ELF-1 (cell line): Measurements from ENCODE around the gene SFXN1.
"Not testable (repeated sequence)": the region's sequence is repeated elsewhere in the genome, so short reads cannot be mapped to it uniquely, and the experiment has no call there.

Source experiments
- DNase-seq: peaks from one replicate; pipeline ENCODE4 v3.0.0-alpha.2; 2016; ENCODE audit warnings: low read depth, low spot score

Gene SFXN1

DNA sequence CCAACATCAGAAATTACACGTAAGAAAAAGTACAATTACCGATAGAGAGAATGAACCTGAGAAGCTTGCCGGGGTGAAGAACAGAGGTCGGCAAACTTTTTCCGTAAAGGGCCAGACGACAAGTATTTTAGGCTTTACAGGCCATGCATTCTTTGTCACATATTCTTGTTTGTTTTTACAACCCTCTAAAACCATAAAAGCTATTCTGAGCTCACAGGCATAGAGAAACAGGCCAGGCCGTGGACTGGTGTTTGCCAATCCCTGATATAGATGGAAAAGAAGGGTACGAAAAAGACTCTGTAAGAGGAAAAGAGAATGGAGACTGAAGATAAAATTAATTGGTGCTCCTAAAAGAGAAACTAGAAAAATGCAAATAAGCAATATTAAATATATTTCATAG is 15.4 kb downstream of the SFXN1 start:
- DNase-seq = no peak

DNA sequence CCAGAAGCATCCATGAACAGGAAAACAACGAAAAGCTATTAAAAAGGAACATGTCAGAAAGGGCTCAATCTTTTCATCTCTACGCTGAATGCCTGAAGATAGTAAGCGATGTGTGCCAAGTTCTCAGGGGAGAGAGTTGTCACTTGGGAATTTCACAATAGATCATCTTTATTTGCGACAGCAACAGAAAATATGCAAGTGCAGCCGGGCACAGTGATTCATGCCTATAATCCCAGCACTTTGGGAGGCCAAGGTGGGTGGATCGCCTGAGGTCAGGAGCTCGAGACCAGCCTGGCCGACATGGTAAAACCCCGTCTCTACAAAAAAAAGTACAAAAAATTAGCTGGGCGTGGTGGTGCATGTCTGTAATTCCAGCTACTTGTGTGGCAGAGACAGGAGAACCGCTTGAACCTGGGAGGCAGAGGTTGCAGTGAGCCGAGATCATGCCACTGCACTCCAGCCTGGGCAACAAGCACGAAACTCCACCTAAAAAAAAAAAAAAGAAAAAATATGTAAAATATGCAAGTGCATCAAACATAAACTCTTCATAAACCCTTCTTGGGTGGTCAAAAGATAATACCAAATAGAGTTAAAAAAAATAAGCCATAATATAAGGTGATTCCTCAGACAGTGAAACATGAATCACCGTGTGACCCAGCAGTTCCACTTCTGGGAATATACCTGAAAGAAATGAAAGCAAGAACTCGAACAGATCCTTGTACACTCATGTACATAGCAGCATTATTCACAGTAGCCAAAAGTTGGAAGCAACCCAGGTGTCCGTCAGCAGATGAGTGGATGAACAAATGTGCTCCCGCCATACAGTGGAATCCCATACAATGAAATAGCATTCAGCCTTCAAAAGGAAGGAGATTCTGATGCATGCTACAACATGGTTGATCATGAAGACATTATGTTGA is 16.2 kb downstream of the SFXN1 start:
- no peak for DNase-seq

DNA sequence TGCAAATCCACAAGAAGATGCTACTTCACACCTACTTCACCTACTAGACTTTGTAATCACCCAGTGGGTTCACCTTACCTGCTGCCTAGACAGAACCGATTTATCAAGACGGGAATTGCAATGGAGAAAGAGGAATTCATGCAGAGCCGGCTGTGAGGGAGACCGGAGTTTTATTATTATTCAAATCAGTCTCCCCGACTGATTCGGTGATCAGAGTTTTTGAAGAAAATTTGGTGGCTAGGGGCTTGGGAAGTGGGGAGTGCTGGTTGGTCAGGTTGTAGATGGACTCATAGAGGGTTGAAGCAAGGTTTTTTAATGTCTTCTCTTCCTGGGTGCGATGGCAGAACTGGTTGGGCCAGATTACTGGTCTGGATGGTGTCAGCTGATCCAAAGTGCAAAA is 23.4 kb downstream of the SFXN1 start:
- DNase-seq = peak; percentile 42

DNA sequence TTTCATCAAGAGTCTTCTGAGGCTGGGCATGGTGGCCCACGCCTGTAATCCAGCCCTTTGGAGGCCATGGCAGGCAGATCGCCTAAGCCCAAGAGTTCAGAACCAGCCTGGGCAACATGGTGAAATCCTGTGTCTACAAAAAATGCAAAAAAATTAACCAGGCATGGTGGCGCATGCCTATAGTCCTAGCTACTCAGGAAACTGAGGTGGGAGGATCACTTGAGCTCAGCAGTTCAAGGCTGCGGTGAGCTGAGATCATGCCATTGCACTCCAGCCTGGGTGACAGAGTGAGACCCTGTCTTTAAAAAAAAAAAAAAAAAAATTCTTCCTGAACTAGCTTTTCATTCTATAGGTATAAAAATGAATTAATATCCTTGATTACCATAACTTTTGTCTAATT is 29.3 kb downstream of the SFXN1 start:
- DNase-seq = not testable (repeated sequence)

DNA sequence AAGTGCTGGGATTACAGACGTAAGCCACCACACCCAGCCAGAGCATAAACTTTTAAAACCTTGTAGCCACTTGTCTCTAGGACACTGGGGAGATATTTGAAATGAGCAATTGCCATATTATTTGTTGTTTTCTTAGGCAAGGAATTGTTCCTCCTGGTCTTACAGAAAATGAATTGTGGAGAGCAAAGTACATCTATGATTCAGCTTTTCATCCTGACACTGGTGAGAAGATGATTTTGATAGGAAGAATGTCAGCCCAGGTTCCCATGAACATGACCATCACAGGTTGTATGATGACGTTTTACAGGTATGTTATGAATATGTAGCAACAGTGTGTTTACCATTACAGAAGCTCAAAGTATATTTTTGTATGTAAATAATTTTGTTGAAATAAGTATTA is 30.5 kb downstream of the SFXN1 start:
- DNase-seq = no peak

DNA sequence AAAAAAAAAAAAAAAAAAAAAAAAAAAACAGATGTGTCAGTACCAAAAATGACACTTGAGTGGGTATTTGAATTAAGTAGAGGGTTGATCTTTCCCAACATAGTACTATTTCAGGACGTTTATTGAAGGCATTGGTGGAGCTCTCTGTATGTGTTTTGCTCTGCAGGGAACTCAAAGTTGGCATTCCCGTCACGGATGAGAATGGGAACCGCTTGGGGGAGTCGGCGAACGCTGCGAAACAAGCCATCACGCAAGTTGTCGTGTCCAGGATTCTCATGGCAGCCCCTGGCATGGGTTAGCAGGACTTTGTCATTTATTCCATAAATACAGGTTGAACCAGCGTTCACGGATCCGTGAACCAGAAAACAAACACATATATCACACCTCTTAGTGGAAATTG is 34.9 kb downstream of the SFXN1 start:
- no peak for DNase-seq

DNA sequence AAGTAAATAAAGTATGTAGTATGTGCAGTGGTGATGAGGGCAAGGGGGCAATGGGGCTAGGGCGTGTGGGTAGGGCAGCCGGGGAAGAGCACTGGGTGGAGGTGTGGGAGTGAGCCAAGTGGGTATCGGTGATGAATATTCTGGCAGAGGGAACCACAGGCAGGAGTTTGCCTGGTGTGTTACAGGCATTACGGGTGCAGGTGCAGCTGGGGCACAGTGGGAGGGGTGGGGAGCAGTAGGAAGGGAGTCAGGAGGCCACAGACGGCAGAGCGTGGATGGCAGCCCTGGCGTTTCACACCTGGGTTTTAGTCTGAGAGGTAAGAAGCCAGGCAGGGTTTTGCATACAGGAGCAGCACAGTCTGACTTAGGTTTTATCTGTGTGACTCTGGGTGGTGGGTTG is 35.4 kb downstream of the SFXN1 start:
- DNase-seq = no peak

DNA sequence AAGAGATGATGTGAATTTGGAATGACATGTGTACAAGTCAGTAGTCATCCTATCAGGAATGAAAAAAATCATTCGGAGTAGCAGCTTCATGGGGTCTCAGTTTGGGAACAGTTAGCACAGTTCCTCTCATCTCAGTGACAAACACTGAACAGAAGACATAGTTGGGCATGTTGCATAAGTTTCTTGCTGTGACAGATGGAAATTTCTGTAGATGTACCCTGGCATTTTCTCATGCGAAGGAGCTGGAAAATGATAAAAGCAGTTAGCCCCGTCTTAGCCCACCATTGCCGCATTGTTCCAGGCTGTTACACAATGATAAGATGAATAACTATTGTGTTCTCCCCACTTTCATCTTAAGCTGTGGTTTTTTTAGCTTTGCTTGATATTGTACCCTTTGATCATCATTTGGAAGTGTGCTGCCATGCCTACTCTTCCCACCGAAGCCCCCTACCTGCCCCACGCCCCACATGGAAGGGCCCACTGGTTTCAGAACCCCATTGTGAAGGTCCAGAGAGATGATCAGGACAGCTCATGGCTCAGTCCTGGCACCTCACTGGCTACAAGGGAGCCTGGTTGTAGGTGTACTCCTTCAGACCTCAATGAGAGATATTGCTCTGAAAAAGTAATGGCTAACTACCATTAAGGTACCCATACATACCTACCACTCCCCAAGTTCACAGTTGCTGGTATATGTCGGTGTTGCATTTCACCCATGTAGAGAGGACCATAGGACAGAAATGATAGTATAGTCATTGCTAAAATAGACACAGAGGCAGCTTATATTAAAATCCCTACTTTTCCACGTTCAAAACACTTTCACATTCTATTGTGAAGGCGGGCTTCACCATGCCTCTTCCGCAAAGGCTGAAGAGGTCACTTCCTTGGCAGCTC is 38.8 kb downstream of the SFXN1 start:
- DNase-seq = no peak

DNA sequence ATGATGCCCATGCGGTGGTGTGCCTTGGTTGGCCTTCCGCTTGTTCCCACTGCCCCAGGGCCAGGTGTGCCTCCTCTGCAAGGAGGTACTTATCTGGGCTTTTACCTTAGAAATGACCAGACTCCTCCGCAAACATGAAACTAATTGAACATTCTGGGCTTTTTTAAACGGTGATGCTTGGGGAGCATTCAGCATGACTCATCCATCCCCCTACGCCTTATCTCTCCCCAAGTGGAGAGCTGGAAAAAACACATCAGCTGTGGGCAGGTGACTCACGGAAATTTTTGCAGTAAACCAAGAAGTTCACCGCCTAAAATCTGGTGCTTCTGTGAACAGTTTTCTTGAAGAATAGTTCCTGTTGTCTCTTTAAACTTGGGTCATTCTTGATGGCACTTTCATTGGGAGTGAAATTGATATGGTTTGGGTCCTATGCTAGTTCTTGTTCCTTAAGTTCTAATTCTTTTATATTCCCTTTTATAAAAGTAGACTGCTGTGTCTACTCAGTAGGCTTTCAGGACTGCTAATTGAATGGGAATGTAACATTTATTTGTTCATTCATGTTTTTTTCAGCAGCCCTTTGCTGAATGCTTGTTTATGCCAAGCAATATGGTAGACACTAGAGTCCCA is 39.6 kb downstream of the SFXN1 start:
- DNase-seq = no peak

DNA sequence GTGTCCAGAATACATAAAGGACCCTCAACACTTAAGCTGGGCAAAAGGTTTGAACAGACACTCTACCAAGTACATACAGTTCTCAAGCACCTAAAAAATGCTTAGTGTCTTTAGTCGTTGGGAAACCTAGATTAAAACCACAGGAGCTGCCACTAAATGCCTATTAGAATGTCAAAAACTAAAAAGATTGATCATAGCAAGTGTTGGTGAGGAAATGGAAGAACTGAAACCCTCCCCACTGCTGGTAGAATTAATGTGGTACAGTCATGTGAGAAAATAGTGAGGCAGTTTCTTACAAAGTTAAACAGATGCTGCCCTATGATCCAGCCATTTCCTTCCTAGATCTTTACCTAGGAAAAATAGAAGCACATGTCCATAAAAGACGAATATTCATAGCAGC is 40.6 kb downstream of the SFXN1 start:
- no peak for DNase-seq

DNA sequence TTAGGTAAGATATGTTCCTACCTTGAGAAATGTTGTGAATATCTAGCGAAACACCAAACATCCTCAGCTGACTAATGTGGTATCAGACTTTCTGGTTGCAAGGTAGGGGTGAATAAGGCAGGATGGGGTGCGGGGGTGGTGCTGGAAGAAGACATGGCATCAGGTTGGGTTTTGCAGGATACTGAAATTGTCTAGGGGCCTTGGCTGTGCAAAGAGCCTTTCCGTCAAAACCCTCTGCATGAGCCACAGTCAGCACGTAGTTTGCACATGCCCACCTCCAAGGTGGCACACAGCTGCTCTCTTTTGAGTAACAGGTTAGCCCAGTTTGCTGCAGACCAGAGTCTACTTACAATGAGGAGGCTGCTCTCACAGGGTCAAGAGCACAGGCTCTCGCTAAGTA is 42.0 kb downstream of the SFXN1 start:
- no peak for DNase-seq

DNA sequence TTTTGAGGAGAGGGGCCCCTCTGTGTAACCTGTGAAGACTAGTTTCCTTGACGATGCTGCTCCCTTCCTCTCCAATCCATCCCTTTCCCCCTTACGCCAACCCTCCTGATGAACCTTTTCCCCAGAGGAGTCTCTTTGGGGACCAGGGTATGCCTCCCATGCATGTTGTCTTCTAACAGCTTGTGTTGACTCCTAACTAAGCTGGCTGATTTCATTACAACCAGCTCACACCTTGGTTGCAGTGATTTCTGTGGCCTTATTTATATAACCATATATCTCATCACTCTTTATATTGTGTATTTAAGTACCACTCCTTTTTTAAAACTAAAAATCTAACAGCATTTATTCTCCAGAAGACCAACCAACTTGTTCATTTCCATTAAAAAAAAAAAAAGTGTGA is 42.5 kb downstream of the SFXN1 start:
- no peak for DNase-seq

DNA sequence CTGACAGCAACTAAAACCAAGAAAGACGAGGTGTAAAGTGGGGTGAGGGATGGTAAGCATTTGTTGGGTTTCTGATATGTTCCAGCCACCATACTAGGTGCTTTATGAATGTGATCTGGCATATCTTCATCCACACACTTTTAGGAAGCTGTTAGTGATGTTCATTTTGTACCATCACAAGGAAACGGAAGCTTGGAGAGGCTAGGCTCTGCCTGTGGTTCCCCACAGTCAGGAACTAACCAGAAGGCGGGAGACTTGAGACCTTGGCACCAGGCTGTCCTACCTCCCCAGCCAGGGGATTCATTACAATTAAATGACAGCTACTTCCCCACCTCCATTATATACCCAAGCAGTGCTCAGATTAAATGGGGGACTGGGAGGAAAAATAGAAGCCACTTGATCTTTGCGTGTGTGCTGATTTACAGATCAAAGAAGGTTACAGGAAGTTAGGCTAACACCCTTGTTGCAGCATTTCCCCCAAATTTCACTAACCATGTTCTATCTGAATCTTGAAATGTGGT is 43.0 kb downstream of the SFXN1 start:
- no peak for DNase-seq

DNA sequence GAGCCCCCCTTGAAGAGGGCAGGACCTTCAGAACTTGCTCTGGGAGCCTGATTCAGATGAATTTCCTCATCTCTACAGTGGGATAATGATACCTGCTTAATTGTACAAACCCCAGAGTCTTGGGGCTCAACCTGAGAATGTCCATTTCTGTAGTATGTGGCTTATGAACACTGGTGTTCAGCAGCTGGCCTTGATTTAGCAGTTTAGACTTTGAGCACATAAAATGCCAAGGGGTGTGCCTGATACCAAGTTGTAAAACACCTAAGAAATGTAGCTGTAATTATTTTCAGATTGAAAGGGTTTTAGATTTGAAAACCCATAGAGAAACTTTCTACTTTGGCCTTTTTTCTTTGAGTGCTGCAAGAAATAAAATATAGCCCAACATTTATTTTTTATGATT is 44.9 kb downstream of the SFXN1 start:
- no peak for DNase-seq

DNA sequence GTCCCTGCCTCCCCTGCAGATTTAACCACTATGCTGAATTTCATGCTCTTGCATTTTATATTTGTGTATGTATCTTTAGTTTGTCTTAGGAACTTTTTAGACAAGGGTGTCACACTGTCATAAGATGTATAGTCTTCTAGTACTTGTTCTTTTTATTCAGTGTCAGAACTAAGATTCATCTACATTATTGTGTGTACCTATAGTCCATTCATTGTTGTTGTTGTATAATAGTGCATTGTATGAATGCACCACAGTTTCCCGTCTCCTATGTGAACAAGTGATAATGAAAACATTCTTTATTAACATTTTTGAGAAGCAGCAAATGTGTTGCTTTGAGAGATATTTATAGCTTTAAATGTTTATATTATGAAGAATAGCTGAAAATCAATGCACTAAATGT is 45.9 kb downstream of the SFXN1 start:
- DNase-seq = no peak

DNA sequence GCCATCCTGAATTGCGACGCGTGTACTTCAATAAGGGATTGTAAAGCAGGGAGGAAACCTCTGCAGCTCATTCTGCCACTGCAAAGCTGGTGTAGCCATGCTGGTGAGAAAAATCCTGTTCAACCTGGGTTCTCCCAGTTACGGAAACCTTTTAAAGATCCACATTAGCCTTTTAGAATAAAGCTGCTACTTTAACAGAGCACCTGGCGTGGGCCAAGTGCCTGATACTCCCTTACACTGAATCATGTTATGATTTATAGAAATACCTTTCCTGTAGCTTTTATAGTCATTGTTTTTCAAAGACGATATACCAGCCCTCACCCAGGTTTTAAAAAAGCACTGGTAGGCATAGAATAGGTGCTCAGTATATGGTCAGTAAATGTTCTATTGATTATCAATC is 48.3 kb downstream of the SFXN1 start:
- DNase-seq = no peak

DNA sequence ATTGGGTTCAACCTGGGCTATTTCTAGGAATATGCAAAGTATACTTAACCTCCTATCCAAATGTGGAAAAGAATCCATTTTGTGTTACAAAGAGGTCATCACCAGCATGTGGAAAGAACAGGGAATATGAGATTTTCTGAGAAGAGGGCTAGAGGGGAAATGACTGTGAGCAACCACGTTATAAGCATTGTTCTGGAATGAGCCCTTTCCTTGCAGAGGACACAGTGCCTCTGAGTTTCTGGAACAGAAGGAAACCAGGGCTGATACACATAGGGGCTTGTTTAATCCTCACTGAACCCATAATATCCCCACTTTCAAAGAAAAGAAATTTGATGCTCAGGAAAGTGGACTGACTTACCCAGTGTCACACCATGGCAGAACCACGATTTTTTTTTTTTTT is 53.0 kb downstream of the SFXN1 start:
- DNase-seq = no peak

DNA sequence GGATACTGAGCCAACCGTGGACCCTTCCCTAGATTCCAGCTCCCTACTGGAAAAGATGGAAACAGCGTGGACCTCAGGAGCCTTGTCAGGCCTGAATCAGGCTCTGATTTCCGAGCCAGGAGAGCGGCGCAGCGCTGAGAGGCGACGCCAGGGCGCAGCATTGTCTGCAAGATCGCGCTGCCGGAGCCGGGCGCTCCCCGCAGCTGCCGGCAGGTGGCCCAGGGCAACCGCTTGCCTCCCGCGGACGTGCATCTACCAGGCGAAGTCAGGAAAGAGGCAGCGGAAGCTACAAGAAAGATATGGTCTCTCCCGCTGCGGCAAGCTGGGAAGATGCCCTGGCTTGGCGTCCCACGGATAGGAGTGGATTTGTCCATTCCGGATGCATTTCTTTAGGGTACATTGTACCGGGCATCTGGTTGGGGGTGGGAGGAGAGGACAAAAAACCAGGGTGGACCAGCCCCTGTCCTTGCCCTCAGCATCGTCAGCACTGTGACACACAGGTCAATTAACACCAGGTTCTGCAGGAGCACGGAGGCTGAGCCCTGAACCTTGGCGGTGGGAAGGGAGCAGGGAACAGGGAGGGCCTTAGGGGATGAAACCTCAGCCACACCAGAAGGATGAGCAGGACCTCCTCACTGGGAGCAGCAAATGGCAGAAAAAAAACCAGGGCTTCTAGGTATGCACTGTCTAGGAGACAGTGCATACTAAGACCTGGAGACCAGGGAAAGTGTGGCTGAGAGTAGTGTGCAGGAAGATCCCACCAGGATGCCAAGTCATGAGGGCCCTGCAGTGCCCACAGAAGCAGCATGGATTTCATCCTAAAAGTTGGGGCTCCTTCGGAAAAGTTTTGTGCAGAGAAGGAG is 55.9 kb downstream of the SFXN1 start:
- peak; percentile 96 for DNase-seq

DNA sequence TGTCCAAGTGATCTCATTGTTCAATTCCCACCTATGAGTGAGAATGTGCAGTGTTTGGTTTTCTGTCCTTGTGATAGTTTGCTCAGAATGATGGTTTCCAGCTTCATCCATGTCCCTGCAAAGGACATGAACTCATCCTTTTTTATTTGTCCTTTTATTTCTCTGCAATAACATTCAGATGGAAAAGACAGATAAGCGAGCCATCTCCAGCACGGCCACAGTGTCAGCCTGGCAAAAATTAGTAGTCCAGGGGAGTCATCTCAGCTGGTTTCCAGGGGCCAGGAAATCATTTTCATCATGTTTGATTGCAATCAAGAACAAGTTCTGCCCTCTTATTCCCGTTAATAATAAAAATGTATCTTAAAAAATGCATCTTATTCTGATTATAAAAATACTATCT is 57.0 kb downstream of the SFXN1 start:
- DNase-seq = not testable (repeated sequence)

DNA sequence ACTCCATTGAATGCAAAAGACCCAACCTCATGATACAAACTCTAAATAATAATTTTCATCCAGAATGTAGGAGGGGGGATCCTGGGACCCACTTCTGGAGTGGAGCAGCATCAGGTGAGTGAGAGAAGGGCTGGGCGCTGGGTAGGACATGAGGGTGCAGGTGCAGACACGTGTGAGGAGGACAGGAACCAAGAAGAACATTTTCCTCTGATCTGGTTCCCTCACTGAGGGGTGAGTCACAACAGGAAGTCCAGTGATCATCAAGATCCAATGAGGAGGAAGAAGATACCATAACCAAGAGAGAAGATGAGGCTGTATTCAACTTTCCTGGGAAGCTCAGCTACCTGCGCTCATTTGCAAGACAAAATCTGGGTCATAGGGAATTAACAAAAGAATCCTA is 57.4 kb downstream of the SFXN1 start:
- no peak for DNase-seq

DNA sequence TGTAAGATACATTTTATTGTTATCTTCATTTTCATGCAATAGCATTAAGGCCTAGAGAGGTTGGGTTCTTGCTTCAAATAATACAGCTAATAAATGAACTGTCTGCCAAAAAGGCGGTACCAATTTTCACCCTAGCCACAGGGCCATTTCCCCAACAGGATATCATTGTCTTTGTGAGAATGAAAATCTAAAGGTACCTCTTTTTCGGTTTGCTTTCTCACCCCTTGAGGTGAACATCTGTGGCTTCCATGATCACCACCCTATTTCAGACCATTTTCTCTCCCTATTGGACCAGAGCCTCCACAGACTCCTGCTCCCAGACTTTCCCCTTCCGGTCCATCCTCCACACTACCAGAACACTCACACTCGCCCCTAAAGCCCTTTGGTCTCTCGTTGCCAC is 60.2 kb downstream of the SFXN1 start:
- no peak for DNase-seq
